RWPE2 (cell line): ENCODE results near the gene RNF4.

ENCODE experiments used
- ATAC-seq: fragments of 200-7000 bp; cut with Tn5 transposase; 3 replicates; pipeline ENCODE4 v1.9.1; 2021; ENCODE audit warnings: low read depth
- DNase-seq: peaks from one replicate; pipeline ENCODE4 v3.0.0-alpha.2; 2020; ENCODE audit warnings: low spot score
- H3K27ac ChIP-seq: fragments of 450-650 bp; 2 replicates; pipeline ENCODE4 v1.5.1; 2017; ENCODE audit warnings: mild to moderate bottlenecking; ENCODE audit not compliant: poor library complexity, severe bottlenecking
- H3K27me3 ChIP-seq: fragments of 250-450 bp; sonication (Bioruptor Pico); 2 replicates; pipeline ENCODE4 v1.5.1; 2021; ENCODE audit warnings: mild to moderate bottlenecking, moderate library complexity; ENCODE audit not compliant: insufficient read depth, poor library complexity, severe bottlenecking
- H3K36me3 ChIP-seq: fragments of 250-450 bp; sonication (Bioruptor Pico); 2 replicates; pipeline ENCODE4 v1.5.1; 2020; ENCODE audit warnings: low read depth, mild to moderate bottlenecking, moderate library complexity
- H3K4me1 ChIP-seq: fragments of 250-450 bp; sonication (Bioruptor Pico); 2 replicates; pipeline ENCODE4 v1.5.1; 2021; ENCODE audit warnings: mild to moderate bottlenecking, moderate library complexity; ENCODE audit not compliant: insufficient read depth, poor library complexity, severe bottlenecking
- H3K4me3 ChIP-seq: fragments of 250-450 bp; sonication (Bioruptor Pico); 2 replicates; pipeline ENCODE4 v1.5.1; 2021; ENCODE audit warnings: mild to moderate bottlenecking, moderate library complexity; ENCODE audit not compliant: severe bottlenecking
- H3K9me3 ChIP-seq: fragments of 250-450 bp; sonication (Bioruptor Pico); 2 replicates; pipeline ENCODE4 v1.5.1; 2021; ENCODE audit warnings: mild to moderate bottlenecking, moderate library complexity; ENCODE audit not compliant: severe bottlenecking
- TF ChIP-seq, protein P1 (sequence below): fragments of 450-650 bp; IDR thresholded peaks from one replicate; pipeline ENCODE4 v1.5.1; 2017; ENCODE audit warnings: mild to moderate bottlenecking, moderate library complexity; ENCODE audit not compliant: poor library complexity, severe bottlenecking

RNF4 gene

GRCh38 chr4:2483237-2483636, 14.3 kb downstream of the RNF4 start:
- H3K36me3 ChIP-seq = peaks cover 8% of the 10 kb centered on the region; the same call in 1 of the 2 replicates
- H3K27me3 ChIP-seq = no peaks in the 10 kb centered on the region
- DNase-seq = no peak
- no peak overlapping the region for H3K27ac ChIP-seq
- no peaks in the 10 kb centered on the region for H3K4me1 ChIP-seq
- H3K9me3 ChIP-seq = no peaks in the 10 kb centered on the region
- TF ChIP-seq, protein P1, sequence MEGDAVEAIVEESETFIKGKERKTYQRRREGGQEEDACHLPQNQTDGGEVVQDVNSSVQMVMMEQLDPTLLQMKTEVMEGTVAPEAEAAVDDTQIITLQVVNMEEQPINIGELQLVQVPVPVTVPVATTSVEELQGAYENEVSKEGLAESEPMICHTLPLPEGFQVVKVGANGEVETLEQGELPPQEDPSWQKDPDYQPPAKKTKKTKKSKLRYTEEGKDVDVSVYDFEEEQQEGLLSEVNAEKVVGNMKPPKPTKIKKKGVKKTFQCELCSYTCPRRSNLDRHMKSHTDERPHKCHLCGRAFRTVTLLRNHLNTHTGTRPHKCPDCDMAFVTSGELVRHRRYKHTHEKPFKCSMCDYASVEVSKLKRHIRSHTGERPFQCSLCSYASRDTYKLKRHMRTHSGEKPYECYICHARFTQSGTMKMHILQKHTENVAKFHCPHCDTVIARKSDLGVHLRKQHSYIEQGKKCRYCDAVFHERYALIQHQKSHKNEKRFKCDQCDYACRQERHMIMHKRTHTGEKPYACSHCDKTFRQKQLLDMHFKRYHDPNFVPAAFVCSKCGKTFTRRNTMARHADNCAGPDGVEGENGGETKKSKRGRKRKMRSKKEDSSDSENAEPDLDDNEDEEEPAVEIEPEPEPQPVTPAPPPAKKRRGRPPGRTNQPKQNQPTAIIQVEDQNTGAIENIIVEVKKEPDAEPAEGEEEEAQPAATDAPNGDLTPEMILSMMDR = no peak
- ATAC-seq = no peak
- H3K4me3 ChIP-seq = no peak overlapping the region

DNA sequence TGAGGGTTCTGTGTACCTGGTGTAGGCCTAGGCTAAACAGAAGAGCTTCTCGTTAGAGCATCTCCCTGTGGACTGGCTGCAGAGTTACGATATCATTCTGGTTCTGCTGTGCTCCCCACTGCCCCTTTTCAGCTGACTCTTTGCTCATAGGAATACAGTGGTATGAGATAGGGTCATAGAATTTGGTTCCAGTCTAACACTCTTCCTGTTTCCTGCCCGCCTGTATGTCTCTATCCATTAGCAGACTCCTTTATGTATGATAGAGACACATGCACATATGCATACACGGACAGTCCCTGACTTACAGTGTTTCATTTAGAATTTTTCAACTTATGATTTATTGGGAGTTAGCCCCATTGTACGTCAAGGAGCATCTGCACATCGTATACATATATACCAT, 15.3 kb downstream of the RNF4 start:
- ATAC-seq (no peak), DNase-seq (no peak)
- H3K9me3 ChIP-seq = no peaks in the 10 kb centered on the region
- H3K4me1 ChIP-seq = no peaks in the 10 kb centered on the region
- H3K27ac ChIP-seq = no peak overlapping the region
- H3K36me3 ChIP-seq = peaks cover 8% of the 10 kb centered on the region; the same call in 1 of the 2 replicates
- TF ChIP-seq, protein P1 = no peak
- H3K27me3 ChIP-seq = no peaks in the 10 kb centered on the region
- no peak overlapping the region for H3K4me3 ChIP-seq

GRCh38 chr4:2484993-2485392, 16.1 kb downstream of the RNF4 start:
- DNase-seq = no peak
- peaks cover 2% of the 10 kb centered on the region for H3K4me1 ChIP-seq
- no peak for ATAC-seq
- H3K27ac ChIP-seq = no peak overlapping the region
- no peaks in the 10 kb centered on the region for H3K27me3 ChIP-seq
- H3K36me3 ChIP-seq = peaks cover 8% of the 10 kb centered on the region; the same call in 1 of the 2 replicates
- TF ChIP-seq, protein P1 = no peak
- H3K9me3 ChIP-seq = no peaks in the 10 kb centered on the region
- no peak overlapping the region for H3K4me3 ChIP-seq

DNA sequence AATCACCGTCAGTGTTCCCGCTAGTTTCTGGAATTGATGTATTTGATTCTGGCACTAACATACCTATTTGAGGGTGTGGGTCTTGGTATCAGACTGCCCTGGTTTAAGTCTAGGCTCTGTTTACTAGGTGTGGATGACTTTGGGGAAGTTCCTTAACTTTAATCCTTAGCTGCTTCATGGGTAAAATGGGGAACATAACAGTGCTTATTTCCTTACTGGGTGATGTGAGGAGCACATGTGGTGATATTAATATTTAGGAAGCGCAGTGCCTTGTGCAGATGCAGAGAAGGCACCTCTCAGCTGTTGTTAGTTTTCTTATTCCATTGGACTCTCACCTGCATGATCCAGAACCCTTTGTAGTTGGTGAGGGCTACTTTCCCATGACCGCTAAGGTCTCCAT, 17.1 kb downstream of the RNF4 start:
- Histone ChIP-seq H3K27ac (no peak overlapping the region), H3K27me3 (no peaks in the 10 kb centered on the region), H3K4me1 (peaks cover 8% of the 10 kb centered on the region), H3K4me3 (no peak overlapping the region), H3K36me3 (peaks cover 18% of the 10 kb centered on the region), H3K9me3 (no peaks in the 10 kb centered on the region)
- TF ChIP-seq, protein P1 = no peak
- DNase-seq (no peak), ATAC-seq (no peak)

GRCh38 chr4:2486981-2487380, 18.1 kb downstream of the RNF4 start:
- H3K9me3 ChIP-seq = no peaks in the 10 kb centered on the region
- ATAC-seq (no peak), DNase-seq (no peak)
- no peak overlapping the region for H3K4me3 ChIP-seq
- peaks cover 8% of the 10 kb centered on the region for H3K4me1 ChIP-seq
- H3K27me3 ChIP-seq = no peaks in the 10 kb centered on the region
- peaks cover 28% of the 10 kb centered on the region for H3K36me3 ChIP-seq
- TF ChIP-seq, protein P1 = no peak
- H3K27ac ChIP-seq = no peak overlapping the region
